HG03520 (cell line): ENCODE data around the gene MTHFR.

Experiments used
- ATAC-seq: cut with Tn5 transposase; IDR thresholded peaks from one replicate; pipeline ENCODE4 v1.9.1; 2021; ENCODE audit warnings: mild to moderate bottlenecking, moderate library complexity; ENCODE audit not compliant: unreplicated experiment

Gene MTHFR

GRCh38 chr1:11799099-11799498, 6.7 kb downstream of the MTHFR start:
- no peak for ATAC-seq

- ATAC-seq: no peak
These were observed 8.1 kb downstream of the MTHFR start for GRCh38 chr1:11797525-11798216.

DNA sequence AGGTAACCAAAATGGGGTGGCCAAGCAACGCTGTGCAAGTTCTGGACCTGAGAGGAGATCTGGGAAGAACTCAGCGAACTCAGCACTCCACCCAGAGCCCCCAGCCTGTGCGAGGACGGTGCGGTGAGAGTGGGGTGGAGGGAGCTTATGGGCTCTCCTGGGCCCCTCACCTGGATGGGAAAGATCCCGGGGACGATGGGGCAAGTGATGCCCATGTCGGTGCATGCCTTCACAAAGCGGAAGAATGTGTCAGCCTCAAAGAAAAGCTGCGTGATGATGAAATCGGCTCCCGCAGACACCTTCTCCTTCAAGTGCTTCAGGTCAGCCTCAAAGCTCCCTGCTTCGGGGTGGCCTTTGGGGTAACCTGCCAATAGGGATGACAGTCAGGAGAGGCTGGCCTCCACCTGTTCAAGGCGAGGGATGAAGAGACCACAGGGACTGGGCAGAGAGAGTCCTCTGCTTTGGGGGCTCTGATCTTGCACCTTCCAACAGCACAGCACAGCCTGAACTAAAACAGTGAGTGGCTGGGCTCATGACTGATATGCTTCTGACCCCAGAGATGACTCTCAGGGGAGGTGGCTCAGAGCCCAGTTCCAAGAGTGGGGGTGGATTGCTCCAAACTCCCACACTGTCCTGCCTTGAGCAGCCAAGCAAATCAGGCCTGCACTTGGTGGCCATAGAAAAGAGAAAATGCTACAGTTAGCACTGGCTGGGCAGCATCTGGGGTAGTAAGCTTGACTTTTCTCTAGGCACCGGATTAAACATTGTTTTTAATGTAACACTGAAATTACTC, 9.5 kb downstream of the MTHFR start:
- no peak for ATAC-seq

- no peak for ATAC-seq
These were observed 10.4 kb downstream of the MTHFR start for GRCh38 chr1:11795238-11795890.

DNA sequence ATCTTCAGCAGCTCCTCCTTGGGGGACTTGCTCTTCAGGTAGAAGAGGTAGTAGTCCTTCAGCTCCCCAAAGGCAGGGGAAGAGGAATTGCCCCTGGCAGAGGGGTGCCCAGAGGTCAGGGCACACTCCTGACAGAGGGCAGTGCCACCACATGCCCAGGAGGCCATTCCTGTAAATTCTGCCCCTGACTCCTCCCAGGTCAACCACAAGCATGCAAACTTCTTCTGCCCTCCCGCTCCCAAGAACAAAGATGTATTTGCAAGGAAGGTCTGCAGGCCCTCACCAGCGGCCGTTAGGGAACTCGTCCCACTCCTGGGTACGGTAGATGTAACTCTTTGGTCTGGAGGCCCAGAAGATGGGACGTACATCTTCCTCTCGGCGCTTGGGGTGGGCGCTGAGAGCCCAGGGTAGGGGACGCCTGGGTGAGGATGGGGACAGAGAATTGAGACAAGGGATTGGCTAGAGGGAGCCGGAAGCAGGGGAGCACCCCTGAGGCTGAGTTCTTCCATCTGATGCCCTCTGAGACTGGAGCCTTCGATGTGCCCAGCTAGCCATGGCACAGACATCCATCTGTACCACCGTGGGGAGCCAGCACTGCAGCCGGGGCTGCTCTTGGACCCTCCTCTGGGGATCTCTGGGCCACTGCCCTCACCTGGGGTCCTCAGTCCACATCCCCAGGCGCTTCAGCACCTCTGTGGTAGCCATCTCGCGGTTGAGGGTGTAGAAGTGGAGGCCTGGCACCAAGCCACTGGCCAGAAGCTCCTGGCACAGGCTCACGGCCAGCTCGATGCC, 11.1 kb downstream of the MTHFR start:
- ATAC-seq: no peak

DNA sequence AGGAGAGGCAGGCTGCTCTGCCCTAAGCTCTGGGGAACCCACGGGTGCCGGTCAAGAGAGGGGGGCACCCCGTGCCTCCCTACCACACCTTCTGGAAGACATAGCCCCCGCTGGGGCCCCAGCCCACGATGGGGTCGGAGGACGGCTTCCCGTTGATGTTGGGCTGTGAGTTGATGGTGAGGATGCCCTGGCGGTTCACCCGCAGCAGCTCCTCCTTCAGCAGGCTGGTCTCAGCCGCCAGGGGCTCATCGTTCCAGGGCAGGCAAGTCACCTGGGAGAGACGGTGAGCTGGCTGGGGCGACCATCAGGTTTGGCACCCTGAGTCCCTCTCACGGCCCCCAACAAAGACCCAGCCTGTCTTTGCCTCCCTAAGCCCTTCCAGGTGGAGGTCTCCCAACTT, 11.9 kb downstream of the MTHFR start:
- no peak for ATAC-seq

DNA sequence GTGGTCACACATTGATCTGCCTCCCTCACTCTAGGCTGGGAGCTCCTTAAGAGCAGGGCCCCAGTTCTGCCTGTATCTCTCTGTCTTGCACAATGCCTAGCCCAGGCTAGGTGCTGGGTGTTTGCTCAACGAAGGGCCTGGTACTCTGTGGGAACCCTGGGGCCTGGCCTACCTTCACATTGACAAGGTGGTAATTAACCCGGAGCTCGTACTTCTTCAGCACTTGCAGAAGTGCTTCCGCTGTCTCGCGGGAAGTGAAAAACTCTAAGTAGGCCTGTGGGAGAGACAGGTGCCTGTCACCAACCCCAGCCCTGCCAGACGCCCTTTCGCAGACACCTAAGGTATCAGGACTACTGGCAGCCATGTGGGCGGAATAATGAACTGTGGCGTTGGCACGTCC, 13.7 kb downstream of the MTHFR start:
- ATAC-seq: no peak

GRCh38 chr1:11790880-11791715, 14.7 kb downstream of the MTHFR start:
- ATAC-seq: no peak

DNA sequence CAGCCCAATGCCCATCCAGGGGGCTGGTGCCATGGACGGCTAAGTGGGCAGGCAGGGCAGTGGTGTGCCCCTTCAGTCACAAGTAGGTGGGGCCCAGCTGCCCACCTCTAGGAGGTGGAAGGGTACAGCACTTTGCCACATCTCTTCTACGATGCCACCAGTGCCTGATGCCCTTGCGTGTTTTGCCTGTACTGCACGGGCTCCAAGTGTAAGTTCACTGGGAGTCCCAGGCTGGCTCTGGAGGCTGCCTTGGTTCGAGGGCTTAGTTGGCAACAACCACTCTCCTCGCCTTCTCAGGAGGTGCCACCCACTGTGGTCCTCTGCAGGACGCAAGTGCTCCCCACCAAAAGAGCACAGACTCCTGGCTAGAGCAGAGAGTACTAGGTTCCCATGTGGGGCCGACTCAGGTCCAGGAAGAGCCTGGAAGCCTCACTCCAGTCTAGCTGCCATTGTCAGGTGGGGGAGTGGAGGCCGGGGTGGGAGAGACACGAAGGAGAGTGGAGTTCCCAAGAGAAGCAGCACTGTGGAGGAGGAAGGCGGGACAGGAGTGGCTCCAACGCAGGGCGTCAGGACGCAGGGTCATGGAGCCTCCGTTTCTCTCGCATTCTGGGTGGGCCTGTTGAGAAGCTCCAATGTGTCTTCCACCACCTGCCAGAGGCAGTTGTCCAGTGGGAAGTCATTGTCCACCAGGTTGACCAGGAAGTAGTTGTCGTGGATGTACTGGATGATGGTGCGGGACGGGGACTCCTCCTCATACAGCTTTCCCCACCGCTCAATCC, 15.5 kb downstream of the MTHFR start:
- ATAC-seq: no peak

GRCh38 chr1:11789126-11790067, 16.4 kb downstream of the MTHFR start:
- no peak for ATAC-seq

GRCh38 chr1:11788549-11789053, 17.2 kb downstream of the MTHFR start:
- no peak for ATAC-seq

- no peak for ATAC-seq
These were observed 17.8 kb downstream of the MTHFR start for GRCh38 chr1:11787804-11788436.

DNA sequence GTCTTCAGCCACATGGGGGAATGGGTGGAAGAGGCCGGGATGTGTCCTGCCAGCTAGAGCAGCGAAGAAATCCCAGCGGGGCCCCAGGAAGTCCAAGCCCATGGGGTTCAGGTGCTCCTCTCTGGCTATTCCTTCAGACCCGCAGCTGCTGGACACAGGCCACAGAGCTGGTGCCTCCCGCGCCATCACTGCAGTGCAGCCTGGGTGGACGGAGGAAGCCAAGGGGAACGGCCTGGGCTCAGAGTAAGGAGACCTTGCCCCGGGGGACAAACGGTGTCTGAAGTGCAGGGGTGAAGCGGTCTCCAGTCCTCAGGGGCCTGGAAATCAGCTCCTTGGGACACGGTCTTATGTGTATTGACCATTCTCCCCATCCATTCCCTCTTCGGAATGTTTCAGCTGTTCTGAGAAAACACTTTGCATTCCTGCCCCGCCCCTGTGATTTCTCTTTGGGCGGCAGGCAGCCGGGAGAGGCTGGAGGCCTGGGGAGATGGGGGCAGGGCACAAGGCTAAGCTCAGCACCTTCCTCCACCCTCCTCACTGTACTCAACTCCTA, 18.4 kb downstream of the MTHFR start:
- ATAC-seq: no peak

- ATAC-seq: no peak
These were observed 19.6 kb downstream of the MTHFR start for GRCh38 chr1:11786168-11786567.

- ATAC-seq: no peak
These were observed 20.6 kb downstream of the MTHFR start for GRCh38 chr1:11784993-11785769.

GRCh38 chr1:11784256-11784992, 21.3 kb downstream of the MTHFR start:
- no peak for ATAC-seq
